ENCODE measurements around the gene NDUFC1. TPM values are rescaled to one million over a fixed set of nuclear protein-coding genes. Genes with fewer than 3 reads are reported as not detected.
A peak's percentile ranks its signal among the peaks of the same experiment; 100 is the strongest.
"Not testable (repeated sequence)": the region's sequence is repeated elsewhere in the genome, so short reads cannot be mapped to it uniquely, and the experiment has no call there.

NDUFC1 gene
- polyA plus RNA-seq, 3 donors, result 24.7 to 134 (median 123) TPM

DNA sequence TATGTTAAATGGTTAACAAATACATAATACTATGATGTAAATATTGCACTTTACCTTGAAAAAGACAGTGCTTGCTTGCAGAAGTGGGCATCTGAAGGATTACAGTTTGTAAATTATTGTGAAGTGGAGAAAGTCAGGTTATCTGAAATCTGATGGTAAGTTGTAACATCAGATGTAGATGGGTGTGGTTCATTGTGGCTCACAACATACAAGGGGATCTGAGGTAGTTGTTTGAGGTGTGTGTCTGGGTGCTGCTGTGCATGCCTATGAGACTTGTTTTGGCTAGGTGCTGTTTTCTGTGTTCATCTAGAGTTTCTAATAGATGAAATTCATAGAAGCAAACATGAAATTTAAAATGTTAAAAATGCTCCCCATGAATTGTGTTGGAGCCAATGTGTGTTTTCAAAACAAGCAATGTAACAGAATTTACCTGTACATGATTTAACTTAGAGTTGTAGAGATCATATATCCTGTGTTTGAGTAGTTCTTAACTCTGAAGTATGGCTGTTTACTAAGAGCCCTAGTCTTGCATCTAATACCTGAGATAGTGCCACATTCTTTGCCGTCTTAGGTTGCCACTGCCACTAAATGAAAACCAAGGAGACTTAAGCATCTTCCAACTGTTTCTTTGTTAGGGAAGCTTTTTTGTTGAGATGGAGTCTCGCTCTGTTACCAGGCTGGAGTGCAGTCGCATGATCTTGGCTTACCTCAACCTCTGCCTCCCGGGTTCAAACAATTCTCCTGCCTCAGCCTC is 11.9 kb upstream of the NDUFC1 start:
- Mint-ChIP-seq H3K36me3 (peaks cover 0 to 12% of the 10 kb centered on the region in 2 donors), H3K4me1 (peaks cover 49% of the 10 kb centered on the region), H3K27me3 (ENCODE audit: low read depth in 3 of 3) (no peaks in the 10 kb centered on the region), H3K9me3 (no peaks in the 10 kb centered on the region), H3K4me3 (no peak overlapping the region), H3K27ac (peak overlapping the region in 3 of 7 donors; percentile 21 to 82 (median 21))
- no peak for DNase-seq
- Histone ChIP-seq H3K36me3 (replicated peaks in 1 of 2; ENCODE audit: control insufficient read depth in 1 of 2, insufficient read depth in 2 of 2, low read length in 2 of 2) (no peaks in the 10 kb centered on the region), H3K4me1 (ENCODE audit: control insufficient read depth in 1 of 2, insufficient read depth in 2 of 2, low read length in 2 of 2) (peaks cover 18 to 20% of the 10 kb centered on the region in 2 donors), H3K9me3 (replicated peaks in 1 of 2; ENCODE audit: control insufficient read depth in 1 of 2, insufficient read depth in 1 of 2, low read length in 2 of 2) (no peaks in the 10 kb centered on the region), H3K4me2 (replicated peaks; ENCODE audit: extremely low read depth, low read length, poor library complexity, severe bottlenecking) (no peak overlapping the region), H3K27me3 (ENCODE audit: control insufficient read depth in 2 of 2, insufficient read depth in 2 of 2, low read length in 2 of 2) (no peaks in the 10 kb centered on the region), H3K4me3 (replicated peaks in 1 of 3; ENCODE audit: low read depth in 2 of 3, low read length in 3 of 3) (no peak overlapping the region), H3K27ac (ENCODE audit: low read depth in 1 of 2, low read length in 2 of 2) (peak overlapping the region in 1 of 2 donors; percentile 52), H3K79me2 (ENCODE audit: insufficient read depth, low read length) (peaks cover 100% of the 10 kb centered on the region), H4K20me1 (ENCODE audit: insufficient read depth, low read length) (peaks cover 81% of the 10 kb centered on the region), H2AFZ (ENCODE audit: insufficient read depth, low read depth, low read length, poor library complexity, severe bottlenecking) (no peak overlapping the region), H3K9ac (ENCODE audit: insufficient read depth, low read length, poor library complexity, severe bottlenecking) (no peak overlapping the region)
- TF ChIP-seq CTCF (IDR thresholded peaks at IDR 0.05), result no peak
- WGBS (ENCODE audit: insufficient coverage), result 96% methylated on average over 3 of the region's 4 CpGs
- intact Hi-C loops (cut with micrococcal nuclease), result no loop called here

DNA sequence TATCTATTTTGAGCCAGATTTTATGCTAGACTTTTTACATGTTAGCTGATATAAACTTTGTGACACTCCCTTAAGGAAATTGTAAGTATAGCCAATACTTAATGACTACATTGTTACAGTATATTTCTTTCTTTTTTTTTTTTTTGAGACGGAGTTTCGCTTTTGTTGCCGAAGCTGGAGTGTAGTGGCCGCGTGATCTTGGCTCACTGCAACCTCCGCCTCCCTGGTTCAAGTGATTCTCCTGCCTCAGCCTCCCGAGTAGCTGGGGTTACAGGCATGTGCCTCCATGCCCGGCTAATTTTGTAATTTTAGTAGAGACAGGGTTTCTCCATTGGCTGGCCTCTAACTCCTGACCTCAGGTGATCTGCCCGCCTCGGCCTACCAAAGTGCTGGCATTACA is 11.1 kb upstream of the NDUFC1 start:
- H3K4me3 Mint-ChIP-seq; intact Hi-C loops (cut with micrococcal nuclease); H3K9me3 ChIP-seq (replicated peaks in 1 of 2; ENCODE audit: control insufficient read depth in 1 of 2, insufficient read depth in 1 of 2, low read length in 2 of 2); DNase-seq; H3K27me3 Mint-ChIP-seq (ENCODE audit: low read depth in 3 of 3); H3K9ac ChIP-seq (ENCODE audit: insufficient read depth, low read length, poor library complexity, severe bottlenecking); H3K36me3 ChIP-seq (replicated peaks in 1 of 2; ENCODE audit: control insufficient read depth in 1 of 2, insufficient read depth in 2 of 2, low read length in 2 of 2); H3K9me3 Mint-ChIP-seq; H2AFZ ChIP-seq (ENCODE audit: insufficient read depth, low read depth, low read length, poor library complexity, severe bottlenecking); H3K27me3 ChIP-seq (ENCODE audit: control insufficient read depth in 2 of 2, insufficient read depth in 2 of 2, low read length in 2 of 2): not testable (repeated sequence)
- H3K27ac ChIP-seq (ENCODE audit: low read depth in 1 of 2, low read length in 2 of 2), result peak overlapping the region; percentile 2 to 52
- peaks cover 74% of the 10 kb centered on the region for H4K20me1 ChIP-seq (ENCODE audit: insufficient read depth, low read length)
- no CpG with 5 or more reads among the region's 10 CpGs for WGBS (ENCODE audit: insufficient coverage)
- peak overlapping the region in 5 of 7 donors; percentile 44 to 78 (median 57) for H3K27ac Mint-ChIP-seq
- H3K36me3 Mint-ChIP-seq, result peaks cover 0 to 14% of the 10 kb centered on the region in 2 donors
- H3K79me2 ChIP-seq (ENCODE audit: insufficient read depth, low read length), result peaks cover 100% of the 10 kb centered on the region
- H3K4me1 Mint-ChIP-seq, result peaks cover 49% of the 10 kb centered on the region
- peaks cover 18 to 20% of the 10 kb centered on the region in 2 donors for H3K4me1 ChIP-seq (ENCODE audit: control insufficient read depth in 1 of 2, insufficient read depth in 2 of 2, low read length in 2 of 2)
- peak overlapping the region; percentile 20 for H3K4me2 ChIP-seq (replicated peaks; ENCODE audit: extremely low read depth, low read length, poor library complexity, severe bottlenecking)
- H3K4me3 ChIP-seq (replicated peaks in 1 of 3; ENCODE audit: low read depth in 2 of 3, low read length in 3 of 3), result peak overlapping the region in 1 of 3 experiments; percentile 8

Data from CD14-positive monocyte (primary cell).